ENCODE data around the gene C3orf20.

- TF ChIP-seq CTCF (IDR thresholded peaks at IDR 0.05 in 4 of 5, conservative IDR thresholded peaks at IDR 0.05 in 1 of 5) = no peak
- no peak for TF ChIP-seq POLR2A (IDR thresholded peaks at IDR 0.05)
Observed at GRCh38 chr3:14770591-14770990, 95.7 kb downstream of the C3orf20 start.

All from gastrocnemius medialis (tissue), 4 donors.